ENCODE measurements around the gene GPRIN1. TPM values are rescaled to one million over a fixed set of nuclear protein-coding genes. Genes with fewer than 3 reads are reported as not detected.

The GPRIN1 gene
- total RNA-seq, 1 donor from 2014 or later = 39.0 TPM

GRCh38 chr5:176646049-176646706 is 36.2 kb upstream of the GPRIN1 start:
- Mint-ChIP-seq H3K4me1 (peaks cover 17% of the 10 kb centered on the region), H3K9me3 (no peaks in the 10 kb centered on the region), H3K27ac (ENCODE audit: unreplicated experiment) (peak overlapping the region; percentile 98), H3K27me3 (ENCODE audit: low read depth) (no peaks in the 10 kb centered on the region), H3K4me3 (peak overlapping the region; percentile 69), H3K36me3 (ENCODE audit: low read depth) (no peaks in the 10 kb centered on the region)
- DNase-seq (ENCODE audit: low read depth, low spot score) = no peak
- TF ChIP-seq CTCF (conservative IDR thresholded peaks at IDR 0.05) = no peak

- no peak for TF ChIP-seq CTCF (conservative IDR thresholded peaks at IDR 0.05)
- peaks cover 17% of the 10 kb centered on the region for H3K4me1 Mint-ChIP-seq
- H3K4me3 Mint-ChIP-seq = no peak overlapping the region
- H3K27ac Mint-ChIP-seq (ENCODE audit: unreplicated experiment) = peak overlapping the region; percentile 57
- H3K36me3 Mint-ChIP-seq (ENCODE audit: low read depth) = no peaks in the 10 kb centered on the region
- H3K9me3 Mint-ChIP-seq = no peaks in the 10 kb centered on the region
- DNase-seq (ENCODE audit: low read depth, low spot score) = no peak
- H3K27me3 Mint-ChIP-seq (ENCODE audit: low read depth) = no peaks in the 10 kb centered on the region
Measured at GRCh38 chr5:176644878-176645670, 35.1 kb upstream of the GPRIN1 start.

GRCh38 chr5:176644294-176644693 is 34.3 kb upstream of the GPRIN1 start:
- Mint-ChIP-seq H3K36me3 (ENCODE audit: low read depth) (no peaks in the 10 kb centered on the region), H3K9me3 (no peaks in the 10 kb centered on the region), H3K27ac (ENCODE audit: unreplicated experiment) (no peak overlapping the region), H3K4me3 (no peak overlapping the region), H3K4me1 (peaks cover 17% of the 10 kb centered on the region), H3K27me3 (ENCODE audit: low read depth) (no peaks in the 10 kb centered on the region)
- no peak for TF ChIP-seq CTCF (conservative IDR thresholded peaks at IDR 0.05)
- DNase-seq (ENCODE audit: low read depth, low spot score) = no peak

- no peak overlapping the region for H3K4me3 Mint-ChIP-seq
- DNase-seq (ENCODE audit: low read depth, low spot score) = no peak
Measured at GRCh38 chr5:176643491-176644219, 33.7 kb upstream of the GPRIN1 start.

More at GRCh38 chr5:176643491-176644219, 33.7 kb upstream of the GPRIN1 start:
- H3K4me1 Mint-ChIP-seq = peaks cover 12% of the 10 kb centered on the region
- no peak overlapping the region for H3K27ac Mint-ChIP-seq (ENCODE audit: unreplicated experiment)
- no peaks in the 10 kb centered on the region for H3K36me3 Mint-ChIP-seq (ENCODE audit: low read depth)
- no peaks in the 10 kb centered on the region for H3K9me3 Mint-ChIP-seq
- peaks cover 3% of the 10 kb centered on the region for H3K27me3 Mint-ChIP-seq (ENCODE audit: low read depth)
- TF ChIP-seq CTCF (conservative IDR thresholded peaks at IDR 0.05) = no peak
